Activated CD4-positive, alpha-beta T cell treated with anti-CD3 and anti-CD28 coated beads for 1 hour (primary cell): ENCODE results near the gene PARP16.
"Not testable (repeated sequence)": the region's sequence is repeated elsewhere in the genome, so short reads cannot be mapped to it uniquely, and the experiment has no call there.

Source experiments
- DNase-seq: peaks from one replicate; pipeline ENCODE4 v3.0.0-alpha.2; 2020

The PARP16 gene

DNA sequence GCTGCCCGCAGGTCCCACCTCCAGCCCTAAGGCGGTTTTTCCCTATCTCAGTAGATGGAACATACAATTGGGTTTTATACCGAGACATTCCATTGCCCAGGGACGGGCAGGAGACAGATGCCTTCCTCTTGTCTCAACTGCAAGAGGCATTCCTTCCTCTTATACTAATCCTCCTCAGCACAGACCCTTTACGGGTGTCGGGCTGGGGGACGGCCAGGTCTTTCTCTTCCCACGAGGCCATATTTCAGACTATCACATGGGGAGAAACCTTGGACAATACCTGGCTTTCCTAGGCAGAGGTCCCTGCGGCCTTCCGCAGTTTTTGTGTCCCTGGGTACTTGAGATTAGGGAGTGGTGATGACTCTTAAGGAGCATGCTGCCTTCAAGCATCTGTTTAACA is 59.8 kb downstream of the PARP16 start:
- DNase-seq = not testable (repeated sequence)

DNA sequence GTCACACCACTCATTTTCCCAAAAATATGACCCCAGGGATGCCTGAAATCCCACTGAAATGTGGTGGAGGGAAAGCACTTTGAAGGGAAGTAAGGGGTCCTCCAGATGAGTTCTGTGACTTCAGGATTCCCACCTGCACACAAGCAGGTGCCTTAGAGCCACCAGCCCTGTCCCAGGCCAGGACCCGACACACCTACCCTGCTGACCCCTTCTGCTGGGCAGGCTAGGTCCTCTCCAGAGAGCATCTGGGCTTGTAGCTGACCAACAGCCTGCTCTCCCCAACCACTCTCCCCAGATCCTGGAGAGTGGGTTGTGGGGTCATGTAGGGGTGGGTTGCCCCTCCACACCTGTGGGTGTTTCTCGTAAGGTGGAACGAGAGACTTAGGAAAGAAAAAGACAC is 60.5 kb downstream of the PARP16 start:
- DNase-seq = no peak

DNA sequence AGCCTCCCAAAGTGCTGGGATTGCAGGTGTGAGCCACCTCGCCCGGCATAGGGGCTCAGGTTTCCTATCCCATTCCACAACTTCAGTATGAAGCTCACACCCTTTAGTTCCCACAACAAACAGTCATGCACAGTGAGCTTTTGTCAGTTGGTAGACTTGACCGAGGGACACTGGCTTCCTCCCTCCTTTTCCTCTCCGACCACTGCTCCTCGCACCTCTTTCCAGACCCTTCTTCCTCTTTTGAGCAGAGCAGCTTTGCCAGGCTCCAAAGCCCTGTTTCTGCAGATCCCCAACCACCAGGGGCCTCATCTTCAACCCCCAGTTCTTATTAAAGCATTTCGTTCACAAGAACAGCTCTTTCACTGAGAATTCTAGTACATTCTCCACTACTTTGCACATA is 62.7 kb downstream of the PARP16 start:
- DNase-seq = no peak

DNA sequence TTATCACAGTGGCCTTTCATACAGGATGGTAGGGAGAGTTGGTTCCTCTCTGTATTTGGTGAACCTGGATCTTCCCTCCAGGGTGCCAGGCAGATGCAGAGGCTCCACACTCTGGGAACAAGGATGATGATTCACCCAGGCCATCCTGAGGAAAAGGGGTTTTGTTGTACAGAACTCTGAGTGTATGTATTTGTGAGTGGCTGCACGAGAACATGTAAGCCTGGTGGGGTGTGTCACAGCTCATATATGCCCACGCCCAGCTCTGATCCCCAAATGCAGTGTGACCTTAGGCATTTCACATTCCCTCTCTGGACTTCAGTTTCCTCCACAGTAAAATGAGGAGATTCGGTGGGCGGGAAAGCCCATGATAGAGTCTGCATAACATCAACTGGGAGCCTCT is 63.8 kb downstream of the PARP16 start:
- DNase-seq = no peak

DNA sequence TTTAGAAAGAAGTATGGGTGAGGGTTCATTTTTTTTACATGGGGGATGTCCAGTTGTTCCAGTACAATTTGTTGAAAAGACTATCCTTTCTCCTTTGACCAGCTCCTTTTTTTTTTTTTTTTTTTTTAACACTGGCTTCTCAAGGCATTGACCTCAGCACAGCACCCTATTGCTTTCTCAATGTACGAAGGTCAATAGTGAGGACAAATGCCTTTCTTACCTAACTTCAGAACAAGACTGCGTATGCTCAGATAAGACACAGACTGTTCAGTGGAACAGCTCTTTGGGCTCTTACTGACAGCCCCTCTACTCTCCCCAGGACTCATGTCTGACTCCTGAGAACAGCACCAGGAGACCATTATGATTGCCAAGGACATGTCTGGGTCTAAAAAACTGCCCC is 65.0 kb downstream of the PARP16 start:
- DNase-seq = no peak

DNA sequence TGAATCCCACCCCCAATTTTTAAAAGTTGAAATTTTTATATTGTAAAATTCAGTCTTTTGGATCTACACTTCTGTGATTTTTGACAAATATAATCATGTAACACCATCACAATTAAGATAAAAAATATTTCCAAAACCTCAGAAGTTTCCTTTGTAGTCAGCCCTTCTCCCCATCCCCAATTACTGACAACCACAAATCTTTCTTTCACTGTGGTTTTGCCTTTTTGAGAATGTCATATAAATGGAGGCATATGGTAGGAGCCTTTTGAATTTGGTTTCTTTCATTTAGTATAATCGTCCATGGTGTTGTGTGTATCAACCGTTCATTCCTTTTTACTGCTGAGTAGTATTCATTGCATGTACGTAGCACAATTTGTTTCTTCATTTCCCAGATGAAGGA is 67.5 kb downstream of the PARP16 start:
- no peak for DNase-seq

DNA sequence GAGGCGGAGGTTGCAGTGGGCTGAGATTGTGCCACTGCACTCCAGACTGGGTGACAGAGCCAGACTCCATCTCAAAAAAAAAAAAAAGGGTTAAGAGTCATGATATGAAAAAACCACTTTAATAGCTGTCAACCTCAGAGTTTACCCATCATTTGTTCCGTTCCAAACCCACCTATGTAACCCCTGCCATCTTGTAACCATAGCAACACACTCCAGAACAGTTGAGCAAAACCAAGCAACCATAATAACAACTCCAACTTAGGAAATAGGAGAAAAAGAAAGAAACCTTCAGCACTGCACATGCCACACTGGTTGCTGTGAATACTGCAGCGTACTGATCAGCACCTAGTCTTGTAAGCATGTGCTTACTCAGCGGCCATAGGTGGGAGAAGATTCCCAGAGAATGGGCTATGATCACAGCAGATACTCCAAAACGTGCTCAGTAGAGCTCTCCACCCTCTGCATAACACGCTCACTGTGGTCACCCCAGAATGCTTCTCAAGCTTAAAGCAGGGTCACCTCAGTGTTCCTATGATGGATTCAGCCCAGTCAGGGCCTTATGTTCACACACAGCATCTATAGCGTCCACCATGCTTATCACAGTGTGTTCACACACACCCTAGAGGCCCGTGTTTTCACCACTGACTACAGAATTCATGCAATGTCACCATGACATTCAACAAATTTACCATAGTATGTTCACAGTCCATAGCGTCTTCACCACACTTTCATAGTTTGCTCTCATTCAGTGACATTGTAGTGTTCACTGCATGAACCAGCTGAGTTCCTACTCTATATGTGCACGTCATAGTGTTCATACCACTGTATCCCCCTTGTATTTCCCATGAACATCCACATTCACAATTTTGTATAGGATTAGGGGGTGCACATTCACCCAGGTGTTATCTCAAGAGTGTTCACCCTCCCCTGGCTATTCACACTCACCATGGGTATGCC is 68.9 kb downstream of the PARP16 start:
- DNase-seq = no peak

DNA sequence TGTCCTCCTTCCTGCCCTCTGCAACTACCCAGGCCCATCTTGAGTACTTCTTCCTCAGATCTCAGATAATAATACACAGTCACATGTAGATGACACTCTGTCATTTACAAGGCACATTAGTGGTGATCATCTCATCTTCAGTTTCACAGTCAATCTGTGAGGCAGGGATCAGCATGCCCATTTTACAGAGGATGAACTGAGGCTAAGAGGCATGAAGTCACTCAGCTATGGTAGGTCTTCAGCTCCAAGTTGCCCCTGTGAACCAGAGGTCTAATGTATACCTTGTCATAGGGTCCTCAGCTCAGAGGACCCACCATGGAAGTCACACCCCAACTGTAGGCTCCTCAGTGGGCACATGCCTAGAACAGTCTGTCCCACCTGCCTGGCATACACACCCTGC is 71.2 kb downstream of the PARP16 start:
- DNase-seq = no peak

DNA sequence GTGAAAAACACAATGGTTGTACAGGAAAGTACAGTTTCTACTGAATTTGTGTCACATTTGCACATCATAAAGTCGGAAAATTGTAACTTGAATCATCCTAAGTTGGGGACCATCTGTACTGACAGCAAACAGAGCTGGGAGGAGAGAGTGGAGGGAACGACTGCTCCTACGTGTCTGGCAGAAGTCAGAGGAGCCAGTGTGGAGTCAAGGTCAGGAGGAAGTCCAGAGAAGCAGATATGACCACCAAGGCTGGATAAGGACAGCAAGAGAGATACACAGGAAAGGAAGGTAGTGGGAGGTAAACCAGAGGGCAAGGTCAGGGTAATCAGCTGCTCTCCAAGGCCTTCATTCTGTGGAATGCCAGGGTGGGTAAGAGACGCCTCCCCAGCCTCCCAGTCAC is 72.7 kb downstream of the PARP16 start:
- no peak for DNase-seq

DNA sequence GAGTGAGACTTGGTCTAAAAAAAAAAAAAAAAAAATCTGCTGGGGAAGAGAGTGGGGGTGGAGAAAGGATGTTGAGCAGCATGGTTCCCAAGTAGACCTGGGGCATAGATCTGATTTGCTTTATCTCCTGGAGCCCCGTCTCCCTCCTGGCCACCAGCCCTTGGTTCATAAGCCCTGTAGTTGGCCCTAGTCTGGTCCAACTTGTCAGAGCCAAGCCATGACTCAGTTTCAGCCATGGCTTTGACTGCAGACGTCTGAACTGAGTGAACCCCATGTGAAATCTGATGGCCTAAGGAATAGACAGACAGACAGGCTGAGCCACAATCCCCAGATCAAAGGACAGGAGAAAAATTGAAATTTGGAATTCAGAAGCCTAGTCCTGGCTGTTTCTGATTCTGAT is 73.4 kb downstream of the PARP16 start:
- no peak for DNase-seq

DNA sequence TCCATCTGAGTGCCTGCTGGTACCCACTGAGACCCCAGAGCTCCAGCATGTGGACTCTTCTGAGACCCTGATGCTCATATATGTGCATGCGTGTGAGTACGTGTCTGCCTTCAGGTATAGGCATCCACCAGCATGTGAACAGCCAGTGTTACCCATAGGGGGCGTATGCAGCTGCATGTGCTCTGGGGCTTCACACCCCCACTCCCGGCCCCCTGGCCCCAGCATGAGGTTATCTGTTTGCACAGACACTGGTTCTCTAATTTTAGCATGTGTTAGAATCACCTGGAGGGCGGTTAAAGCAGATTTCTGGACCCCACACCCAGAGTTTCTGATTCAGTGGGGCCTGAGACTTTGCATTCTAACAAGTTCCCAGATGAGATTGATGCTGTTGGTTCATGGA is 74.6 kb downstream of the PARP16 start:
- peak; percentile 12 for DNase-seq

DNA sequence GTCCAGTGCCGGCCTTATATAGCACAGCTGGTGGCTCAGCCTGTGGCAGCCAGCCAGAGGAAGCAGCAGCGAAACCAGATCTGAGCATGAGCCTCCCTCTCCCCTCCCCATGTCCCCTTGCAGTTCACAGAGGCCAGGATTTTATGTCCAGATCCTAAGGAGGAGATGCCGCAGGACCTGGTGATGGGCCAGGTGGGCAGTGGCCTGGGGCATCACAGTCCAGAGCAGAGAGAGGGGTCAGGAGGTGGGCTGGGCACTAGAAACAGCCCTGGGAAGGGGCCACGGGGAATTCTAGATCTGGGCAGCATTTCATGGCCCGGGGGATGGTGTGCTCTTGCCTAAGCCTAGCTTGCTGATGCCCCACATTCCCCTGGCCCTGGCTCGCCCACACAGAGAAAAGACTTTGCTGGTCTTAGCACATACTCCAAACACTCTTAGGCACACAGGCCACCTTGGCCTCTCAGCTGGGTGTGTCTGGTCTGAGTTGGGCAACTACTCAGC is 75.2 kb downstream of the PARP16 start:
- no peak for DNase-seq

DNA sequence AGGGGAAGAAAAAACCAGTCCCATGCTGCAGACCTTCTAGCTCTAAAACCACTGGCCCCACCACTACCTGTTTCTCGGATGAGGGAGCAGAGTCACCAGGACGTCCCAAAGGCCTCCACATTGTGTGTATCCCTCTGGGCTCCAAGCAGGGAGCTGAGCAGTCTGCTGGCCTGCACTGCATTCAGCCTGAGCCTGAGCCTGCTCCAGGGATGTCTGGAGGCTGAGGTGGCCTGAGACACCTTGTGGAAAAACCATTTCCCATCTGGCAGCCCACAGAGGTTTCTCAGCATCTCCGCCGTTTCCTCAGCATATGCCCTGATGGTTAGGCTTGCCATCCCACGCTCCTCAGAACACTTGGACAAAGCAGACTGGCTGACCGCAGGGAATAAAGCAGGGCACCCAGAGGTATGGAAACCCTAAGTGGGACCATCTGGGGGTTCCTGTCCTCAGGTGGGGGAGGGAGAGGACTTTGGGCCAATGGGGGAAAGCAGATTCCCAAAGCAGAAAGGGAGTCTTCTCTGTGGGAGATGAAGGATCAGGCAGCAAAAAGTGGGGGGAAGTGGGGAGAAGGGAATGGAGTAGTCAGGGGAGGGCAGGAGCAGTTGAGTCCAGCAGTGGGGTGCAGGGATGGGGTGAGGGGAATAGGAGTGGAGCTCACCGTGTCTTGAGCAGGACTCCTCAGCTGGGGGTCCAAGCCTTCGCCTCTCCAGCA is 75.8 kb downstream of the PARP16 start, which contains the start of gene CILP:
CILP (minus strand) TSS at position 704 of the 712 bp plus-strand sequence. CDS start 1,718 bp downstream, outside the sequence.
- no peak for DNase-seq

DNA sequence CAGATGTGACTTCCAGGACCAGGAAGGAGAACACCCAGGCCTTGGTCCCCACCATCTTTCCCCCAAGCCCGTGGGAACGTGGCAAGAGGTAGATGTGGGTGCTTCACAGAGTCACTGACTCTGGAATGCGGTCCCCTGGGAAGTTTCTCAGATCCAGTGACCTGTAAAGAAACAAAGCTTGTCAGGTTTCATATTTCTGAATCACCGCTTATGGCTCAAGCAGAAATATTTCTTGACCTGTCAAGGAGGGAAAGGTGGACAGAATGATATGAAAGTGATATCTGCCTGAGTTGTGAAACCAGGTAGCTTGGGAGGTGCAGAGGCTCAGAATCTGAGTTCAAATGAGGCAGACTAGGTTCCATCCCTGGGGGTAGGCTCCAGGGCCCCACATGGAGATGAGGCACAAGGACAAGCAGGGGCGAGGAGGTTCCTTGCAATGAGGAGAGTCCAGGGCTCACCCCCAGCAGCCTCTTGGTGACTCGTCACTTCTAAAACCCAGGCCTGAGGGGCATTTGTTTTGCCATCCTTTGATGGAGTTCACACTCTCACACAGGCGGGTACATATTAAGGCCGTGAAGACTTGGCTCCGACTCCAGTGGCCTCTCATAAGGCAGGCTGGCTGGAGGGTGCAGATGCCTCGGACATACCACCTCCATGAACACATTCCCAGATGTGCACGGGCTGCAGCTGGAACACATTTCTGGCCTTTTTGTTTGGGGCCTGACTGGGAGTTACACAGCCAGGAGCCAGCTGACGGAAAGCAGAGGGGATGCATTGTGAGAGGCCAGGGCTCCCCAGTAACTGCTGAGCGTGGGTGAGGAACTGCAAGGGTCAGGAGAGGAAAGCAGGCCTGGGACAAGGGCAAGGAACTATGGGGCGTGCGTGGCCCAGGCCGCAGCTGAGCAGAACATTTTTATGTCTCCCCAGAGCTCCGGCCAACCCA is 76.7 kb downstream of the PARP16 start:
- DNase-seq = no peak

DNA sequence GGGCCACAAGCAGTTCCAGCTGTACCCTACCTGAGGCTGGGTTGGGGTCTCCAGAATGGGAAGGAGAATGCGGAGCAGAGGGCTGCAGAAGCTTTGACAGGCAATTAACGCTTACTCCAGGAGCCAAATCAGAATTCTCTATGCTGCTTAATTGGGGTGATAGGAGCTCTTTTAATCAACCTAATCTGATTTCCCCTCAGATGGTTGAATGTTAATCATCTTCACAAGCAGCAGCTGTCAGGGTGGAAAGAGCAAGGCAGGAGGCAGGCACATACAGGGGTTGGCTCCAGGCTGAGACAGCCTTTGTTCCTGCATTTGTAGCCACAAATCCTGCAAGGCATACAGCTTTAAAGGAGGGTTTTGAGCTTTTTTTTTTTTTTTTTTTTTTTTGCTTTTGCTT is 78.0 kb downstream of the PARP16 start:
- no peak for DNase-seq
